ENCODE results near the gene BHMT2. TPM values are rescaled to one million over a fixed set of nuclear protein-coding genes. Genes with fewer than 3 reads are reported as not detected.

The BHMT2 gene
- total and polyA plus RNA-seq, 2 of the 13 experiments (the other 11 are each of a cell fraction or from before 2014, with no cell fraction given), result 13.8 to 18.8 TPM

- no peak for TF ChIP-seq RFX3 (CRISPR knock-in tag; IDR thresholded peaks at IDR 0.05)
- no peak for TF ChIP-seq HOXA3 (CRISPR knock-in tag; IDR thresholded peaks at IDR 0.05)
- 0 out of 2 replicates have a peak, but pooled peaks have one; percentile 8 for TF ChIP-seq HMG20A (CRISPR knock-in tag; IDR thresholded peaks at IDR 0.05; ENCODE audit: borderline replicate concordance)
- no peak for TF ChIP-seq CREM (IDR thresholded peaks at IDR 0.05)
- no peak for TF ChIP-seq CREM (CRISPR knock-in tag; IDR thresholded peaks at IDR 0.05)
- peak; percentile 33; the same call in 1 of the 2 replicates for TF ChIP-seq GABPB1 (CRISPR knock-in tag; IDR thresholded peaks at IDR 0.05)
- TF ChIP-seq FOXA3 (CRISPR knock-in tag; IDR thresholded peaks at IDR 0.05), result 0 out of 2 replicates have a peak, but pooled peaks have one; percentile 1
- 0 out of 2 replicates have a peak, but pooled peaks have one; percentile 21 for TF ChIP-seq SP140L (CRISPR knock-in tag; IDR thresholded peaks at IDR 0.05; ENCODE audit: borderline replicate concordance)
- no peak for TF ChIP-seq ZNF713 (CRISPR knock-in tag; IDR thresholded peaks at IDR 0.05)
- TF ChIP-seq JARID2 (CRISPR knock-in tag; IDR thresholded peaks at IDR 0.05; ENCODE audit: insufficient replicate concordance), result peak; percentile 62
- peak; percentile 22; the same call in 1 of the 2 replicates for TF ChIP-seq FOSL2 (CRISPR knock-in tag; IDR thresholded peaks at IDR 0.05)
- TF ChIP-seq ZBTB3 (CRISPR knock-in tag; IDR thresholded peaks at IDR 0.05; ENCODE audit: borderline replicate concordance, low read depth), result no peak
- no peak for TF ChIP-seq HMGXB3 (CRISPR knock-in tag; IDR thresholded peaks at IDR 0.05; ENCODE audit: borderline replicate concordance)
- TF ChIP-seq ZNF781 (CRISPR knock-in tag; IDR thresholded peaks at IDR 0.05; ENCODE audit: borderline replicate concordance, not compliant biosample characterization), result no peak
- no peak for TF ChIP-seq ZNF484 (CRISPR knock-in tag; IDR thresholded peaks at IDR 0.05; ENCODE audit: borderline replicate concordance, low read depth)
- TF ChIP-seq ZBTB20 (CRISPR knock-in tag; IDR thresholded peaks at IDR 0.05; ENCODE audit: borderline replicate concordance, low read depth), result no peak
- peak; percentile 36; the same call in 1 of the 2 replicates for TF ChIP-seq RARA (CRISPR knock-in tag; IDR thresholded peaks at IDR 0.05)
- TF ChIP-seq ELF3 (CRISPR knock-in tag; IDR thresholded peaks at IDR 0.05), result peak; percentile 67
- no peak for TF ChIP-seq ZFAT (CRISPR knock-in tag; conservative IDR thresholded peaks at IDR 0.05)
- no peak for TF ChIP-seq PREB (CRISPR knock-in tag; IDR thresholded peaks at IDR 0.05)
- TF ChIP-seq NFKB2 (CRISPR knock-in tag; IDR thresholded peaks at IDR 0.05; ENCODE audit: borderline replicate concordance), result no peak
- no peak for TF ChIP-seq SNRNP70 (IDR thresholded peaks at IDR 0.05; ENCODE audit: low read depth, low read length)
- TF ChIP-seq ZNF782 (CRISPR knock-in tag; IDR thresholded peaks at IDR 0.05; ENCODE audit: borderline replicate concordance), result no peak
These were observed 64.3 kb downstream of the BHMT2 start (continued) for GRCh38 chr5:79133657-79134451.
